GM13976 (cell line): ENCODE results near the gene LEPROT.

ENCODE experiments used
- DNase-seq: peaks from one replicate; pipeline ENCODE4 v3.0.0; 2012; ENCODE audit warnings: low spot score
- CTCF ChIP-seq: IDR thresholded peaks from 2 replicates; pipeline ENCODE4 v1.5.1; 2012; ENCODE audit warnings: borderline replicate concordance, mild to moderate bottlenecking; ENCODE audit not compliant: insufficient read depth; ENCODE audit errors: extremely low read depth, missing control alignments, control extremely low read depth
- in situ Hi-C: fragments of 300-500 bp; cut with MboI; formaldehyde crosslinking; loops from one replicate; pipeline ENCODE4 v1.12.0; 2022; ENCODE audit warnings: low sequenced_read_pairs, mixed read lengths, inconsistent platforms; ENCODE audit not compliant: unreplicated experiment

The LEPROT gene

GRCh38 chr1:65423884-65424572 is 3.6 kb downstream of the LEPROT start:
- TF ChIP-seq CTCF = no peak
- in situ Hi-C loops = loop anchor here (25.0 kb wide), 1 partner anchor 813 kb away; no protein-coding TSS in a partner anchor
- DNase-seq = no peak

- in situ Hi-C loops = loop anchor here (25.0 kb wide), 1 partner anchor 813 kb away; no protein-coding TSS in a partner anchor
- TF ChIP-seq CTCF = no peak
- no peak for DNase-seq
Measured at GRCh38 chr1:65424573-65424889, 4.1 kb downstream of the LEPROT start.

- no peak for DNase-seq
- TF ChIP-seq CTCF = no peak
- in situ Hi-C loops = no loop called here
Measured at GRCh38 chr1:65425006-65425405, 4.5 kb downstream of the LEPROT start.

- in situ Hi-C loops = no loop called here
- no peak for TF ChIP-seq CTCF
- DNase-seq = no peak
Measured at GRCh38 chr1:65425697-65426096, 5.2 kb downstream of the LEPROT start.

GRCh38 chr1:65429078-65429477 is 8.6 kb downstream of the LEPROT start:
- no peak for TF ChIP-seq CTCF
- in situ Hi-C loops = no loop called here

GRCh38 chr1:65429806-65430205 is 9.3 kb downstream of the LEPROT start:
- in situ Hi-C loops = no loop called here
- no peak for DNase-seq
- no peak for TF ChIP-seq CTCF

More at GRCh38 chr1:65429078-65429477, 8.6 kb downstream of the LEPROT start:
- DNase-seq = no peak
